ENCODE measurements around the gene TMOD3. TPM values are rescaled to one million over a fixed set of nuclear protein-coding genes. Genes with fewer than 3 reads are reported as not detected.
A peak's percentile ranks its signal among the peaks of the same experiment; 100 is the strongest.

Gene TMOD3
- total RNA-seq, 1 donor from 2014 or later: 74.7 TPM

GRCh38 chr15:51816611-51817010 lies 12.8 kb upstream of the TMOD3 start:
- no peak for DNase-seq (ENCODE audit: low spot score)
- no peak for ATAC-seq
- intact Hi-C loops (cut with DNase I): no loop called here

- ATAC-seq: no peak
- DNase-seq (ENCODE audit: low spot score): no peak
Measured at GRCh38 chr15:51818150-51818549, 11.3 kb upstream of the TMOD3 start.

GRCh38 chr15:51825698-51826097 lies 3.8 kb upstream of the TMOD3 start:
- DNase-seq (ENCODE audit: low spot score) (no peak), ATAC-seq (no peak)
- intact Hi-C loops (cut with DNase I): no loop called here

More at GRCh38 chr15:51818150-51818549, 11.3 kb upstream of the TMOD3 start:
- intact Hi-C loops (cut with DNase I): no loop called here

GRCh38 chr15:51828621-51829375 lies 655 bp upstream of the TMOD3 start:
- intact Hi-C loops (cut with DNase I): no loop called here
- ATAC-seq (peak; percentile 3), DNase-seq (ENCODE audit: low spot score) (no peak)

- DNase-seq (ENCODE audit: low spot score): no peak
- peak; percentile 26 for ATAC-seq
- intact Hi-C loops (cut with DNase I): no loop called here
Measured at GRCh38 chr15:51830276-51830806, 888 bp downstream of the TMOD3 start.

- no peak for DNase-seq (ENCODE audit: low spot score)
- intact Hi-C loops (cut with DNase I): no loop called here
- no peak for ATAC-seq
Measured at GRCh38 chr15:51833772-51834171, 4.3 kb downstream of the TMOD3 start.

- DNase-seq (ENCODE audit: low spot score) (no peak), ATAC-seq (peak; percentile 75)
- intact Hi-C loops (cut with DNase I): no loop called here
Measured at GRCh38 chr15:51837792-51838251, 8.4 kb downstream of the TMOD3 start.

- DNase-seq (ENCODE audit: low spot score) (no peak), ATAC-seq (no peak)
- intact Hi-C loops (cut with DNase I): no loop called here
Measured at GRCh38 chr15:51838270-51838669, 8.8 kb downstream of the TMOD3 start.

GRCh38 chr15:51840692-51841091 lies 11.2 kb downstream of the TMOD3 start:
- DNase-seq (ENCODE audit: low spot score) (no peak), ATAC-seq (no peak)
- intact Hi-C loops (cut with DNase I): no loop called here

GRCh38 chr15:51841406-51842040 lies 12.1 kb downstream of the TMOD3 start:
- no peak for ATAC-seq

GRCh38 chr15:51842265-51842664 lies 12.8 kb downstream of the TMOD3 start:
- intact Hi-C loops (cut with DNase I): no loop called here
- ATAC-seq: no peak
- DNase-seq (ENCODE audit: low spot score): no peak

More at GRCh38 chr15:51841406-51842040, 12.1 kb downstream of the TMOD3 start:
- no peak for DNase-seq (ENCODE audit: low spot score)
- intact Hi-C loops (cut with DNase I): no loop called here

- DNase-seq (ENCODE audit: low spot score): no peak
- intact Hi-C loops (cut with DNase I): no loop called here
- ATAC-seq: no peak
Measured at GRCh38 chr15:51842852-51843737, 13.6 kb downstream of the TMOD3 start.

GRCh38 chr15:51844747-51845426 lies 15.4 kb downstream of the TMOD3 start:
- intact Hi-C loops (cut with DNase I): no loop called here
- no peak for DNase-seq (ENCODE audit: low spot score)
- ATAC-seq: no peak

GRCh38 chr15:51846066-51846462 lies 16.6 kb downstream of the TMOD3 start:
- peak; percentile 11 for ATAC-seq
- intact Hi-C loops (cut with DNase I): no loop called here

GRCh38 chr15:51846463-51847230 lies 17.2 kb downstream of the TMOD3 start:
- intact Hi-C loops (cut with DNase I): no loop called here
- peak; percentile 65 for ATAC-seq
- no peak for DNase-seq (ENCODE audit: low spot score)

More at GRCh38 chr15:51846066-51846462, 16.6 kb downstream of the TMOD3 start:
- no peak for DNase-seq (ENCODE audit: low spot score)

GRCh38 chr15:51848811-51849210 lies 19.4 kb downstream of the TMOD3 start:
- ATAC-seq (no peak), DNase-seq (ENCODE audit: low spot score) (no peak)
- intact Hi-C loops (cut with DNase I): no loop called here

- no peak for DNase-seq (ENCODE audit: low spot score)
- intact Hi-C loops (cut with DNase I): no loop called here
- no peak for ATAC-seq
Measured at GRCh38 chr15:51849860-51850259, 20.4 kb downstream of the TMOD3 start.

- intact Hi-C loops (cut with DNase I): no loop called here
Measured at GRCh38 chr15:51853998-51854397, 24.5 kb downstream of the TMOD3 start.

More at GRCh38 chr15:51853998-51854397, 24.5 kb downstream of the TMOD3 start:
- ATAC-seq: no peak
- no peak for DNase-seq (ENCODE audit: low spot score)
